ENCODE measurements around the gene CCNJ.
"Not testable (repeated sequence)": the region's sequence is repeated elsewhere in the genome, so short reads cannot be mapped to it uniquely, and the experiment has no call there.

Gene CCNJ

GRCh38 chr10:96043033-96043892 lies at the start of gene CCNJ:
CCNJ (plus strand) TSS chr10:96043583; CDS start chr10:96044394, 811 bp downstream.
- DNase-seq = peak; percentile 11

GRCh38 chr10:95994376-95994775 lies 49.0 kb upstream of the CCNJ start:
- not testable (repeated sequence) for DNase-seq

GRCh38 chr10:95998255-95998784 lies 45.1 kb upstream of the CCNJ start:
- DNase-seq = no peak

- DNase-seq = no peak
Observed at GRCh38 chr10:96013956-96014355, 29.4 kb upstream of the CCNJ start.

- DNase-seq = no peak
Observed at GRCh38 chr10:96014473-96015102, 28.8 kb upstream of the CCNJ start.

GRCh38 chr10:96017191-96017687 lies 26.1 kb upstream of the CCNJ start:
- DNase-seq = peak; percentile 32

- no peak for DNase-seq
Observed at GRCh38 chr10:96021332-96021731, 22.1 kb upstream of the CCNJ start.

- DNase-seq = no peak
Observed at GRCh38 chr10:96022739-96023138, 20.6 kb upstream of the CCNJ start.

- no peak for DNase-seq
Observed at GRCh38 chr10:96023168-96023567, 20.2 kb upstream of the CCNJ start.

GRCh38 chr10:96025566-96025965 lies 17.8 kb upstream of the CCNJ start:
- no peak for DNase-seq

- no peak for DNase-seq
Observed at GRCh38 chr10:96034625-96035024, 8.8 kb upstream of the CCNJ start.

GRCh38 chr10:96038476-96039387 lies 4.7 kb upstream of the CCNJ start:
- no peak for DNase-seq

GRCh38 chr10:96041146-96041545 lies 2.2 kb upstream of the CCNJ start:
- no peak for DNase-seq

GRCh38 chr10:96043893-96044715 lies 721 bp downstream of the CCNJ start:
- DNase-seq = no peak

- DNase-seq = no peak
Observed at GRCh38 chr10:96044736-96045135, 1.4 kb downstream of the CCNJ start.

GRCh38 chr10:96046546-96046945 lies 3.2 kb downstream of the CCNJ start:
- no peak for DNase-seq

GRCh38 chr10:96047004-96047649 lies 3.7 kb downstream of the CCNJ start:
- DNase-seq = no peak

GRCh38 chr10:96047925-96048324 lies 4.5 kb downstream of the CCNJ start:
- DNase-seq = not testable (repeated sequence)

GRCh38 chr10:96049340-96049739 lies 6.0 kb downstream of the CCNJ start:
- DNase-seq = no peak

- no peak for DNase-seq
Observed at GRCh38 chr10:96053985-96054384, 10.6 kb downstream of the CCNJ start.

- no peak for DNase-seq
Observed at GRCh38 chr10:96056787-96057186, 13.4 kb downstream of the CCNJ start.
